A549 (cell line): ENCODE results near the gene MIA. TPM values are rescaled to one million over a fixed set of nuclear protein-coding genes. Genes with fewer than 3 reads are reported as not detected.
"Not testable (repeated sequence)": the region's sequence is repeated elsewhere in the genome, so short reads cannot be mapped to it uniquely, and the experiment has no call there.

Experiments
- ATAC-seq, 2 experiments: fragments of 200-7000 bp in 1 of 2; fragments of >200 bp in 1 of 2; cut with Nextera tagmentation in 1 of 2; cut with Tn5 transposase in 1 of 2; 3 replicates each; pipeline versions ENCODE4 v1.8.0 to v1.9.1; 2018 to 2020; ENCODE audit warnings: mild to moderate bottlenecking in 1 of 2, moderate library complexity in 1 of 2
- CTCF ChIA-PET: fragments of 300-600 bp; sonication (Branson Sonifier 250); formaldehyde crosslinking; extraction: SDS; loops from one replicate; lab custom pipeline; 2021; ENCODE audit warnings: antibody characterized with exemption, inconsistent platforms; lab: Yijun Ruan, JAX
- POLR2A ChIA-PET: fragments of 350-600 bp; formaldehyde crosslinking; extraction: SDS; loops from one replicate; lab custom pipeline; 2021; ENCODE audit warnings: antibody characterized with exemption, inconsistent platforms; lab: Yijun Ruan, JAX
- DNase-seq, 2 experiments: peaks; one replicate each; pipeline versions ENCODE4 v3.0.0 to v3.0.0-alpha.2; 2011 to 2016; ENCODE audit warnings: low read depth in 1 of 2, low spot score in 1 of 2
- FAIRE-seq: peaks from 2 replicates; lab custom pipeline; 2011; peaks lifted over from hg19 to GRCh38; lab: Jason Lieb, UNC
- H3K27ac ChIP-seq, 2 experiments: fragments of >200 bp; sonication (Bioruptor Twin); formaldehyde crosslinking; 3 replicates each; pipeline ENCODE4 v1.5.1; 2016 to 2017
- H3K4me1 ChIP-seq: fragments of >200 bp; sonication (Bioruptor Twin); formaldehyde crosslinking; 3 replicates; pipeline ENCODE4 v1.6.1; 2016
- H3K4me2 ChIP-seq: fragments of >200 bp; sonication (Bioruptor Twin); formaldehyde crosslinking; 3 replicates; pipeline ENCODE4 v1.6.1; 2016
- H3K4me3 ChIP-seq: fragments of >200 bp; sonication (Bioruptor Twin); formaldehyde crosslinking; 3 replicates; pipeline ENCODE4 v1.5.1; 2016
- H3K9me3 ChIP-seq: fragments of >200 bp; sonication (Bioruptor Twin); formaldehyde crosslinking; 3 replicates; pipeline ENCODE4 v1.6.1; 2016
- CBX8 ChIP-seq: fragments of 200-600 bp; sonication (generic); IDR thresholded peaks from 2 replicates; pipeline ENCODE4 v1.6.1; 2016
- CEBPB ChIP-seq, 2 experiments: fragments of >200 bp in 1 of 2; sonication (Bioruptor Twin) in 1 of 2; formaldehyde crosslinking in 1 of 2; IDR thresholded peaks; 2 replicates each; pipeline ENCODE4 v1.6.1; 2012 to 2016
- E2F6 ChIP-seq: IDR thresholded peaks from 2 replicates; pipeline ENCODE4 v1.6.1; 2012; ENCODE audit warnings: low read depth, borderline replicate concordance
- FOXS1 ChIP-seq: fragments of 250-450 bp; sonication (Bioruptor Pico); IDR thresholded peaks from 2 replicates; pipeline ENCODE4 v1.5.0; 2020; ENCODE audit warnings: mild to moderate bottlenecking, moderate library complexity
- HMGXB4 ChIP-seq: fragments of 250-450 bp; sonication (Bioruptor Pico); IDR thresholded peaks from 2 replicates; pipeline ENCODE4 v1.5.0; 2021; ENCODE audit warnings: mild to moderate bottlenecking, moderate library complexity, borderline replicate concordance
- HOXA7 ChIP-seq: fragments of 250-450 bp; sonication (Bioruptor Pico); IDR thresholded peaks from 2 replicates; pipeline ENCODE4 v1.5.0; 2020; ENCODE audit warnings: mild to moderate bottlenecking, moderate library complexity
- HOXB5 ChIP-seq: fragments of 250-450 bp; sonication (Bioruptor Pico); IDR thresholded peaks from 2 replicates; pipeline ENCODE4 v1.5.0; 2020; ENCODE audit warnings: mild to moderate bottlenecking, moderate library complexity
- KDM1A ChIP-seq: fragments of 200-600 bp; sonication (generic); IDR thresholded peaks from 2 replicates; pipeline ENCODE4 v1.6.1; 2016; ENCODE audit warnings: low read depth, mild to moderate bottlenecking
- MYC ChIP-seq: IDR thresholded peaks from 2 replicates; pipeline ENCODE4 v1.6.1; 2012; ENCODE audit warnings: mild to moderate bottlenecking, inconsistent platforms, low read length, improper control_type of control experiment, borderline replicate concordance
- NR3C1 ChIP-seq: fragments of >200 bp; sonication (Bioruptor Twin); formaldehyde crosslinking; IDR thresholded peaks from 3 replicates; pipeline ENCODE4 v1.6.1; 2017
- RAD21 ChIP-seq, 2 experiments: fragments of >200 bp in 1 of 2; sonication (Bioruptor Twin) in 1 of 2; formaldehyde crosslinking in 1 of 2; IDR thresholded peaks in 1 of 2; conservative IDR thresholded peaks in 1 of 2; 2 replicates in 1 of 2; 3 replicates in 1 of 2; pipeline ENCODE4 v1.6.1; 2012 to 2018; ENCODE audit warnings: inconsistent platforms in 1 of 2
- SREBF2 ChIP-seq: fragments of 450-650 bp; IDR thresholded peaks from 2 replicates; pipeline ENCODE4 v1.6.1; 2014; ENCODE audit warnings: mild to moderate bottlenecking, moderate library complexity
- TP53 ChIP-seq: fragments of 250-450 bp; sonication (Bioruptor Pico); IDR thresholded peaks from 2 replicates; pipeline ENCODE4 v1.5.0; 2021; ENCODE audit warnings: mild to moderate bottlenecking, moderate library complexity
- ZFP36 ChIP-seq: fragments of 450-650 bp; IDR thresholded peaks from 2 replicates; pipeline ENCODE4 v1.6.1; 2014; ENCODE audit warnings: borderline replicate concordance; ENCODE audit not compliant: partially characterized antibody
- ZSCAN20 ChIP-seq: fragments of 250-450 bp; sonication (Bioruptor Pico); IDR thresholded peaks from 2 replicates; pipeline ENCODE4 v1.8.0; 2022; ENCODE audit warnings: mild to moderate bottlenecking, moderate library complexity
- WGBS: methylation state at CpG from one replicate; pipeline ENCODE4 v1.1.6; 2017; ENCODE audit errors: missing lambda C conversion rate; 5-methylcytosine and 5-hydroxymethylcytosine counted together
- polyA plus RNA-seq, 4 experiments: library from polyadenylated mRNA; depleted of rRNA in 3 of 4; stranded (reverse); fragments of >200 nt; fragmentation: RNase III in 1 of 4; extraction: RNeasy Plus Mini Kit Qiagen cat#74134 plus additional on column Dnase treatment in 1 of 4; gene quantifications; 2 replicates in 3 of 4; 3 replicates in 1 of 4; pipeline ENCODE4 v1.2.3, GENCODE V29; 2011 to 2017

The MIA gene
- polyA plus RNA-seq, 2 of the 4 experiments (the other 2 are of a cell fraction), result not detected

GRCh38 chr19:40784146-40784545 lies 8.8 kb downstream of the MIA start:
- H3K9me3 ChIP-seq, H3K4me1 ChIP-seq, H3K4me3 ChIP-seq, H3K4me2 ChIP-seq, ATAC-seq, POLR2A ChIA-PET, DNase-seq, H3K27ac ChIP-seq: not testable (repeated sequence)
- peak; percentile 54 for FAIRE-seq
- WGBS, result 87% methylated on average over 2 of the region's 2 CpGs
- CTCF ChIA-PET, result interaction anchor here (0.6 to 1.6 kb wide), 8 partner anchors 9 to 421 kb away, joined by 3 to 5 read pairs (median 4); no protein-coding TSS in a partner anchor

GRCh38 chr19:40785526-40785925 lies 10.2 kb downstream of the MIA start:
- POLR2A ChIA-PET, result interaction anchor here (3.1 kb wide), 2 partner anchors 7 to 13 kb away, joined by 22 to 26 read pairs; partner anchors contain the start of genes EGLN2 and RAB4B
- H3K4me2 ChIP-seq, result no peak overlapping the region
- CTCF ChIA-PET, result interaction anchor here (0.6 to 1.6 kb wide), 4 partner anchors 10 to 122 kb away, joined by 3 to 5 read pairs (median 4); no protein-coding TSS in a partner anchor
- no peaks in the 10 kb centered on the region for H3K9me3 ChIP-seq
- peak; percentile 43 for FAIRE-seq
- no peaks in the 10 kb centered on the region for H3K4me1 ChIP-seq
- TF ChIP-seq HOXB5 (CRISPR knock-in tag) (no peak), CEBPB (IDR thresholded peaks at IDR 0.05) (no peak), MYC (no peak), E2F6 (no peak), SREBF2 (no peak), TP53 (no peak), RAD21 (conservative IDR thresholded peaks at IDR 0.05 in 1 of 2, IDR thresholded peaks at IDR 0.05 in 1 of 2) (no peak), KDM1A (no peak), NR3C1 (no peak), CBX8 (no peak), HMGXB4 (CRISPR knock-in tag) (no peak)
- no peak for DNase-seq
- WGBS, result 57% methylated on average over 1 of the region's 1 CpG
- H3K27ac ChIP-seq, result no peak overlapping the region
- no peak overlapping the region for H3K4me3 ChIP-seq
- ATAC-seq, result peak; percentile 55 to 62

- peak; percentile 90 for TF ChIP-seq ZFP36
- no peak for TF ChIP-seq NR3C1
- Histone ChIP-seq H3K4me1 (no peaks in the 10 kb centered on the region), H3K9me3 (no peaks in the 10 kb centered on the region), H3K4me2 (no peak overlapping the region), H3K4me3 (no peak overlapping the region), H3K27ac (no peak overlapping the region)
- no peak for DNase-seq
- WGBS, result 93% methylated on average over 25 of the region's 25 CpGs
- peak; percentile 14 to 26; a peak in 5 of 6 replicates for ATAC-seq
- POLR2A ChIA-PET, result interaction anchor here (3.1 kb wide), 2 partner anchors 8 to 12 kb away, joined by 22 to 26 read pairs; partner anchors contain the start of genes EGLN2 and RAB4B
- CTCF ChIA-PET, result interaction anchor here (0.7 to 2.4 kb wide), 12 partner anchors 9 to 151 kb away, joined by 3 to 23 read pairs (median 4); partner anchors contain the start of gene EGLN2
- FAIRE-seq, result no peak
Measured at GRCh38 chr19:40786060-40787037, 11.0 kb downstream of the MIA start.

- DNase-seq, result no peak
- Histone ChIP-seq H3K4me3 (no peak overlapping the region), H3K9me3 (no peaks in the 10 kb centered on the region)
- WGBS, result 95% methylated on average over 7 of the region's 7 CpGs
- TF ChIP-seq HOXA7 (CRISPR knock-in tag) (no peak), ZSCAN20 (CRISPR knock-in tag) (no peak), CEBPB (IDR thresholded peaks at IDR 0.05) (no peak), FOXS1 (CRISPR knock-in tag) (no peak)
- TF ChIP-seq, all 56 proteins: peak for 0
- POLR2A ChIA-PET, result no interaction called here
- Histone ChIP-seq H3K4me1 (peaks cover 6% of the 10 kb centered on the region; the same call in 1 of the 3 replicates), H3K27ac (no peak overlapping the region), H3K4me2 (no peak overlapping the region)
- ATAC-seq (peak; percentile 33 to 38; a peak in 4 of 6 replicates), FAIRE-seq (no peak)
- CTCF ChIA-PET, result no interaction called here
Measured at GRCh38 chr19:40791349-40791748, 16.0 kb downstream of the MIA start.
